Tibial nerve (tissue), 4 donors: ENCODE results near the gene ST8SIA3. TPM values are rescaled to one million over a fixed set of nuclear protein-coding genes. Genes with fewer than 3 reads are reported as not detected.

Experiments used
- DNase-seq, 2 donors: peaks; one replicate each; pipeline ENCODE4 v3.0.0-alpha.2; 2019; ENCODE audit warnings: low spot score in 2 of 2
- H3K27ac ChIP-seq, 4 donors: fragments of 200-600 bp; sonication (generic) in 3 of 4; one replicate each; pipeline ENCODE4 v1.5.1; 2017 to 2019; ENCODE audit warnings: mild to moderate bottlenecking in 1 of 4
- H3K27me3 ChIP-seq, 2 donors: fragments of 200-600 bp; sonication (generic) in 1 of 2; one replicate each; pipeline versions ENCODE4 v1.5.1 to v1.6.0; 2017 to 2019
- H3K36me3 ChIP-seq, 3 donors: fragments of 200-600 bp; sonication (generic); one replicate each; pipeline ENCODE4 v1.5.1; 2018 to 2019
- H3K4me1 ChIP-seq, 4 donors: fragments of 200-600 bp; sonication (generic) in 3 of 4; one replicate each; pipeline ENCODE4 v1.5.1; 2017 to 2019
- H3K4me3 ChIP-seq, 4 donors: fragments of 200-600 bp; sonication (generic) in 3 of 4; one replicate each; pipeline ENCODE4 v1.5.1; 2017 to 2019; ENCODE audit warnings: mild to moderate bottlenecking in 1 of 4, moderate library complexity in 1 of 4
- H3K9me3 ChIP-seq, 4 donors: fragments of 200-600 bp; sonication (generic) in 3 of 4; one replicate each; pipeline ENCODE4 v1.5.1; 2017 to 2019
- CTCF ChIP-seq, 5 experiments: fragments of 200-600 bp in 3 of 5; fragments of 450-650 bp in 2 of 5; sonication (generic) in 3 of 5; IDR thresholded peaks; one replicate each; pipeline ENCODE4 v1.5.1; 2016 to 2019; ENCODE audit warnings: antibody characterized with exemption in 5 of 5, mild to moderate bottlenecking in 3 of 5, moderate library complexity in 2 of 5
- EP300 ChIP-seq, 2 donors: sonication (generic); formaldehyde crosslinking; IDR thresholded peaks; one replicate each; pipeline ENCODE4 v1.6.1; 2017; ENCODE audit warnings: antibody characterized with exemption in 2 of 2, mild to moderate bottlenecking in 1 of 2
- POLR2A ChIP-seq, 2 donors: fragments of 450-650 bp; IDR thresholded peaks; one replicate each; pipeline ENCODE4 v1.6.1; 2017; ENCODE audit warnings: antibody characterized with exemption in 2 of 2, mild to moderate bottlenecking in 2 of 2, moderate library complexity in 2 of 2
- WGBS, 2 donors: methylation state at CpG; one replicate each; pipeline ENCODE4 v1.1.5; 2018; 5-methylcytosine and 5-hydroxymethylcytosine counted together
- total RNA-seq, 4 donors: library from RNA; depleted of rRNA; stranded (reverse); fragments of >200 nt; gene quantifications; one replicate each; pipeline ENCODE4 v1.1.0, GENCODE V29; 2016

Gene ST8SIA3
- not detected for total RNA-seq

GRCh38 chr18:57352271-57352701 is at the start of gene ST8SIA3:
Gene ST8SIA3, plus strand, starts transcription at chr18:57352557. Its CDS starts 290 bp downstream, at chr18:57352847.
- DNase-seq = no peak
- H3K27me3 ChIP-seq = peaks cover 0 to 51% of the 10 kb centered on the region in 2 donors
- peaks cover 0 to 15% (median 0%) of the 10 kb centered on the region in 4 donors for H3K9me3 ChIP-seq
- TF ChIP-seq CTCF (IDR thresholded peaks at IDR 0.05) = no peak
- no peak for TF ChIP-seq EP300 (IDR thresholded peaks at IDR 0.05)
- no peak for TF ChIP-seq POLR2A (IDR thresholded peaks at IDR 0.05)
- no peak within 1 kb of the TSS for H3K27ac ChIP-seq
- H3K4me3 ChIP-seq = no peak within 1 kb of the TSS
- WGBS, 2 donors = 2% methylated on average over 34 to 35 of the region's 38 CpGs
- no peaks in the 10 kb centered on the region for H3K36me3 ChIP-seq
- H3K4me1 ChIP-seq = peaks cover 0 to 22% (median 0%) of the 10 kb centered on the region in 4 donors

GRCh38 chr18:57311472-57311871 is 40.9 kb upstream of the ST8SIA3 start:
- Histone ChIP-seq H3K36me3 (no peaks in the 10 kb centered on the region), H3K27me3 (no peaks in the 10 kb centered on the region), H3K4me1 (no peaks in the 10 kb centered on the region), H3K27ac (no peak overlapping the region), H3K4me3 (no peak overlapping the region), H3K9me3 (no peaks in the 10 kb centered on the region)
- no peak for DNase-seq
- 80% methylated on average over 4 of the region's 4 CpGs for WGBS, 2 donors
- TF ChIP-seq POLR2A (IDR thresholded peaks at IDR 0.05) (no peak), CTCF (IDR thresholded peaks at IDR 0.05) (no peak), EP300 (IDR thresholded peaks at IDR 0.05) (no peak)

GRCh38 chr18:57312346-57313144 is 39.8 kb upstream of the ST8SIA3 start:
- no peaks in the 10 kb centered on the region for H3K27me3 ChIP-seq
- no peak overlapping the region for H3K4me3 ChIP-seq
- DNase-seq = no peak
- no peaks in the 10 kb centered on the region for H3K36me3 ChIP-seq
- H3K27ac ChIP-seq = no peak overlapping the region
- 68 to 70% methylated on average over 3 of the region's 3 CpGs for whole genome bisulfite sequencing, 2 donors
- H3K9me3 ChIP-seq = no peaks in the 10 kb centered on the region
- TF ChIP-seq CTCF (IDR thresholded peaks at IDR 0.05) = no peak
- no peak for TF ChIP-seq EP300 (IDR thresholded peaks at IDR 0.05)
- no peak for TF ChIP-seq POLR2A (IDR thresholded peaks at IDR 0.05)
- no peaks in the 10 kb centered on the region for H3K4me1 ChIP-seq

- Histone ChIP-seq H3K4me3 (no peak overlapping the region), H3K27me3 (no peaks in the 10 kb centered on the region), H3K4me1 (no peaks in the 10 kb centered on the region), H3K36me3 (no peaks in the 10 kb centered on the region), H3K27ac (no peak overlapping the region), H3K9me3 (peaks cover 0 to 5% (median 0%) of the 10 kb centered on the region in 4 donors)
- no peak for DNase-seq
- 79% methylated on average over 2 of the region's 2 CpGs for WGBS, 2 donors
- TF ChIP-seq CTCF (IDR thresholded peaks at IDR 0.05) = no peak
- no peak for TF ChIP-seq EP300 (IDR thresholded peaks at IDR 0.05)
- no peak for TF ChIP-seq POLR2A (IDR thresholded peaks at IDR 0.05)
Observed at GRCh38 chr18:57320603-57321002, 31.8 kb upstream of the ST8SIA3 start.

GRCh38 chr18:57325491-57326166 is 26.7 kb upstream of the ST8SIA3 start:
- no peaks in the 10 kb centered on the region for H3K36me3 ChIP-seq
- H3K27ac ChIP-seq = no peak overlapping the region
- H3K4me1 ChIP-seq = no peaks in the 10 kb centered on the region
- TF ChIP-seq POLR2A (IDR thresholded peaks at IDR 0.05) (no peak), EP300 (IDR thresholded peaks at IDR 0.05) (no peak), CTCF (IDR thresholded peaks at IDR 0.05) (no peak)
- no peak overlapping the region for H3K4me3 ChIP-seq
- peaks cover 0 to 5% (median 0%) of the 10 kb centered on the region in 4 donors for H3K9me3 ChIP-seq
- WGBS, 2 donors = 17 to 20% methylated on average over 1 of the region's 1 CpG
- H3K27me3 ChIP-seq = no peaks in the 10 kb centered on the region
- no peak for DNase-seq
